ENCODE measurements around the gene ATP8B4.

DNA sequence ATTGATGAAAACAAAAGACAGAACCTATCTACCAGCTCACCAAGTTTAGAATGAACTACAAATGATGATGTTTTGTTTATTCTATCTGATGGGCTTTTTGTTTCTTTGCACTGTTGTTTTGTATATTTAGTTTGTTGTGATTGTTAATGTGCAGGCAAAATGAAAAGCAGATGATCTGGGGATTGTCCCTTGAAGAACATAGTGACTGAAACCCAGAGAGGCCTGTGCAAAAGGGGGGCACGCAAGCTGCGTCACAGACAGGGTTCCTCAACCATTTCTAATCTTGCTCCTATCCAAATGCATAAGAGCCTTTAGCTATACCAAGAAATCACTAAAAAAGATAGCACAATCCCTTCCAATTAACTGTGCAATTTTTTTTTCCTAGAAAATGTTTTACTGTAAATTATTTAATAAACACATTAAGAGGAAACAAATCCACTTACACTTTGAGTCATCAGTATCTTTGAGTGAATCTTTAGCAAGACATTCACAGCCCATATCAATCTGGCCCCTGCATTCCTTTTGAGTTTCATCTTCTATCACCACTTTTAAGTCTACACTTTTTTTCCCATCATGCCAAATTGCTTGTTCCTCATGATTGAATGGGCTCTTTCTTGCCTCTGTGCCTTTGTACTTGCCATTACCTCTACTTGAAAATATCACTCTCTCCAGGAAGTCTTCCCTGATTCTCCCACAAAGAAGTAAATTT lies 220.3 kb downstream of the ATP8B4 start:
- no peak for TF ChIP-seq POLR2A (IDR thresholded peaks at IDR 0.05)
- TF ChIP-seq, protein P1, sequence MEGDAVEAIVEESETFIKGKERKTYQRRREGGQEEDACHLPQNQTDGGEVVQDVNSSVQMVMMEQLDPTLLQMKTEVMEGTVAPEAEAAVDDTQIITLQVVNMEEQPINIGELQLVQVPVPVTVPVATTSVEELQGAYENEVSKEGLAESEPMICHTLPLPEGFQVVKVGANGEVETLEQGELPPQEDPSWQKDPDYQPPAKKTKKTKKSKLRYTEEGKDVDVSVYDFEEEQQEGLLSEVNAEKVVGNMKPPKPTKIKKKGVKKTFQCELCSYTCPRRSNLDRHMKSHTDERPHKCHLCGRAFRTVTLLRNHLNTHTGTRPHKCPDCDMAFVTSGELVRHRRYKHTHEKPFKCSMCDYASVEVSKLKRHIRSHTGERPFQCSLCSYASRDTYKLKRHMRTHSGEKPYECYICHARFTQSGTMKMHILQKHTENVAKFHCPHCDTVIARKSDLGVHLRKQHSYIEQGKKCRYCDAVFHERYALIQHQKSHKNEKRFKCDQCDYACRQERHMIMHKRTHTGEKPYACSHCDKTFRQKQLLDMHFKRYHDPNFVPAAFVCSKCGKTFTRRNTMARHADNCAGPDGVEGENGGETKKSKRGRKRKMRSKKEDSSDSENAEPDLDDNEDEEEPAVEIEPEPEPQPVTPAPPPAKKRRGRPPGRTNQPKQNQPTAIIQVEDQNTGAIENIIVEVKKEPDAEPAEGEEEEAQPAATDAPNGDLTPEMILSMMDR (IDR thresholded peaks at IDR 0.05) = no peak

All from testis (tissue), 2 donors.